ENCODE data around the gene ZBTB20.

GRCh38 chr3:114584734-114585371, 562.2 kb downstream of the ZBTB20 start:
- TF ChIP-seq, protein P1, sequence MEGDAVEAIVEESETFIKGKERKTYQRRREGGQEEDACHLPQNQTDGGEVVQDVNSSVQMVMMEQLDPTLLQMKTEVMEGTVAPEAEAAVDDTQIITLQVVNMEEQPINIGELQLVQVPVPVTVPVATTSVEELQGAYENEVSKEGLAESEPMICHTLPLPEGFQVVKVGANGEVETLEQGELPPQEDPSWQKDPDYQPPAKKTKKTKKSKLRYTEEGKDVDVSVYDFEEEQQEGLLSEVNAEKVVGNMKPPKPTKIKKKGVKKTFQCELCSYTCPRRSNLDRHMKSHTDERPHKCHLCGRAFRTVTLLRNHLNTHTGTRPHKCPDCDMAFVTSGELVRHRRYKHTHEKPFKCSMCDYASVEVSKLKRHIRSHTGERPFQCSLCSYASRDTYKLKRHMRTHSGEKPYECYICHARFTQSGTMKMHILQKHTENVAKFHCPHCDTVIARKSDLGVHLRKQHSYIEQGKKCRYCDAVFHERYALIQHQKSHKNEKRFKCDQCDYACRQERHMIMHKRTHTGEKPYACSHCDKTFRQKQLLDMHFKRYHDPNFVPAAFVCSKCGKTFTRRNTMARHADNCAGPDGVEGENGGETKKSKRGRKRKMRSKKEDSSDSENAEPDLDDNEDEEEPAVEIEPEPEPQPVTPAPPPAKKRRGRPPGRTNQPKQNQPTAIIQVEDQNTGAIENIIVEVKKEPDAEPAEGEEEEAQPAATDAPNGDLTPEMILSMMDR (IDR thresholded peaks at IDR 0.05) = no peak
- no peak for TF ChIP-seq POLR2A (IDR thresholded peaks at IDR 0.05)

All from thyroid gland (tissue), 4 donors.